ENCODE measurements around the gene AP5S1. TPM values are rescaled to one million over a fixed set of nuclear protein-coding genes. Genes with fewer than 3 reads are reported as not detected.

AP5S1 gene
- polyA plus RNA-seq, 1 donor from 2014 or later = 11.3 TPM

- no peaks in the 10 kb centered on the region for H3K9me3 ChIP-seq (ENCODE audit: low read length)
- H2AFZ ChIP-seq (ENCODE audit: low read depth, low read length) = no peak overlapping the region
- no peak overlapping the region for H3K4me2 ChIP-seq (ENCODE audit: low read length)
- no peak overlapping the region for H3K9ac ChIP-seq (ENCODE audit: low read length)
- H3K4me3 ChIP-seq (ENCODE audit: low read length) = no peak overlapping the region
- no peaks in the 10 kb centered on the region for H3K79me2 ChIP-seq (replicated peaks; ENCODE audit: insufficient read depth, low read length)
- no peaks in the 10 kb centered on the region for H3K27me3 ChIP-seq (ENCODE audit: insufficient read depth, low read depth, low read length)
- no peaks in the 10 kb centered on the region for H3F3A ChIP-seq (ENCODE audit: insufficient read depth, low read length, poor library complexity, severe bottlenecking)
- TF ChIP-seq SMC3 (conservative IDR thresholded peaks at IDR 0.05; ENCODE audit: poor library complexity) (no peak), TAF1 (IDR thresholded peaks at IDR 0.05; ENCODE audit: low read depth) (no peak), RAD21 (conservative IDR thresholded peaks at IDR 0.05) (no peak), REST (IDR thresholded peaks at IDR 0.05; ENCODE audit: borderline replicate concordance) (no peak), MXI1 (conservative IDR thresholded peaks at IDR 0.05; ENCODE audit: poor library complexity, severe bottlenecking) (no peak), EZH2 (IDR thresholded peaks at IDR 0.05; ENCODE audit: borderline replicate concordance, insufficient read depth, low read length, poor library complexity, severe bottlenecking) (no peak), POLR2AphosphoS5 (IDR thresholded peaks at IDR 0.05) (no peak)
- no peak overlapping the region for H3K27ac ChIP-seq (ENCODE audit: low read length)
- H3K36me3 ChIP-seq (ENCODE audit: insufficient read depth, low read length) = no peaks in the 10 kb centered on the region
- no peaks in the 10 kb centered on the region for H4K20me1 ChIP-seq (ENCODE audit: insufficient read depth)
- H3K9me2 ChIP-seq (ENCODE audit: insufficient read depth, low read length) = no peaks in the 10 kb centered on the region
Observed at GRCh38 chr20:3804781-3805180, 15.6 kb upstream of the AP5S1 start.

GRCh38 chr20:3808544-3808943, 11.8 kb upstream of the AP5S1 start:
- Histone ChIP-seq H3K4me2 (ENCODE audit: low read length) (no peak overlapping the region), H3K79me2 (replicated peaks; ENCODE audit: insufficient read depth, low read length) (no peaks in the 10 kb centered on the region), H3K27ac (ENCODE audit: low read length) (no peak overlapping the region), H3K27me3 (ENCODE audit: insufficient read depth, low read depth, low read length) (no peaks in the 10 kb centered on the region), H3K9ac (ENCODE audit: low read length) (no peak overlapping the region), H3K9me2 (ENCODE audit: insufficient read depth, low read length) (no peaks in the 10 kb centered on the region), H3K36me3 (ENCODE audit: insufficient read depth, low read length) (no peaks in the 10 kb centered on the region), H4K20me1 (ENCODE audit: insufficient read depth) (no peaks in the 10 kb centered on the region), H3K9me3 (ENCODE audit: low read length) (no peaks in the 10 kb centered on the region), H2AFZ (ENCODE audit: low read depth, low read length) (no peak overlapping the region), H3K4me3 (ENCODE audit: low read length) (no peak overlapping the region), H3F3A (ENCODE audit: insufficient read depth, low read length, poor library complexity, severe bottlenecking) (no peaks in the 10 kb centered on the region)
- TF ChIP-seq EZH2 (IDR thresholded peaks at IDR 0.05; ENCODE audit: borderline replicate concordance, insufficient read depth, low read length, poor library complexity, severe bottlenecking) (no peak), REST (IDR thresholded peaks at IDR 0.05; ENCODE audit: borderline replicate concordance) (no peak), MXI1 (conservative IDR thresholded peaks at IDR 0.05; ENCODE audit: poor library complexity, severe bottlenecking) (no peak), EP300 (conservative IDR thresholded peaks at IDR 0.05; ENCODE audit: poor library complexity, severe bottlenecking) (no peak), SMC3 (conservative IDR thresholded peaks at IDR 0.05; ENCODE audit: poor library complexity) (no peak), RAD21 (conservative IDR thresholded peaks at IDR 0.05) (no peak), TAF1 (IDR thresholded peaks at IDR 0.05; ENCODE audit: low read depth) (no peak), CTCF (IDR thresholded peaks at IDR 0.05; ENCODE audit: poor library complexity, severe bottlenecking) (no peak), POLR2AphosphoS5 (IDR thresholded peaks at IDR 0.05) (no peak)
